Stimulated activated CD4-positive, alpha-beta T cell treated with anti-CD3 and anti-CD28 coated beads, Interleukin-1b, Interleukin-23, amount 100 ng/mL, for 24 hours (primary cell): Measurements from ENCODE around the gene SLC17A2.
"Not testable (repeated sequence)": the region's sequence is repeated elsewhere in the genome, so short reads cannot be mapped to it uniquely, and the experiment has no call there.

Source experiments
- DNase-seq, 4 experiments: peaks; one replicate each; pipeline ENCODE4 v3.0.0-alpha.2; 2020; ENCODE audit warnings: low read depth in 4 of 4, low spot score in 1 of 4

Gene SLC17A2

DNA sequence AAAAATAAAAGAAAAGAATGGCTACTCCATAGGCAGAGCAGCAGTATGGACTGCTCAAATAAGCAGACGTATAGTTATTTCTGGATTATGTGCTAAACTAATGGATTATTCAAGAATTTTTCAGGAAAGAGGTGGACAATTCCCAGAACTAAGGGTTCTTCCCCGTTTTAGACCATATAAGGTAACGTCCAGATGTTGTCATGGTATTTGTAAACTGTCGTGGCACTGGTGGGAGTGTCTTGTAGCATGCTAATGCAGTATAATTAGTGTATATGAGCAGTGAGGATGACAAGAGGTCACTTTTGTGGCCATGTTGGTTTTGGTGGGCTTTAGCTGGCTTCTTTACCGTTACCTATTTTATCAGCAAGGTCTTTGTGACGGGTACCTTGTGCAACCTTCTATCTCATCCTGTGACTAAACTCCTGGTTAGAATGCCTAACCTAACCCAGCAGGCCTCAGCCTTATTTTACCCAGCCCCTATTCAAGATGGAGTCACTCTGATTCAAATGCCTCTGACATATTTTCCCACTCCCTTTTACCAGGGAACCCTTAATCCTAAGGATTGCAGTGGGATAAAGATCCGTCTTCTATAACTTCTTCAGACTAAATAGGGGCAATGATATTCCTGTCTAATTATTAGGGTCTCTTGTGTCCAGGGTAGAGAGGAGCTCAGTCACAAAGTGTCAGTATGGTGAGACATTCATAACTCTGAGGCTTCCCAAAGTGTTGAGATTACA lies 21.0 kb upstream of the SLC17A2 start:
- no peak for DNase-seq

GRCh38 chr6:25950297-25950696 lies 19.8 kb upstream of the SLC17A2 start:
- DNase-seq, result no peak

DNA sequence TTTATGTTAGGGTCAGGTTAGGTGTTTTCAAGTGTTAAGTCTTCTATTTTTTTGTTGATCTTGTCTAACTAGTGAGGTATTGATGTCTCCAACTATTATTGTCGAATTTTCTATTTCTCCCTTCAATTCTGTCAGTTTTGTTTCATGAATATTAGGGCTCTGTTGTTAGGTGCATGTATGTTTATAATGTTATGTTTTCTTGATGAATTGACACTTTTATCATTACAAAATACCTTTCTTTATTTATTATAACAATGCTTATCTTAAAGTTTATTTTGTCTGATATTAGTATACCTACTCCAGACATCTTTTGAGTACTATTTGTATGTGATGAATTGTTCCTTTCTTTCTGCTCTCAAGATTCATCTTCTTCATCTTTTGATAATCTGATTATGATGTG lies 19.2 kb upstream of the SLC17A2 start:
- DNase-seq, result no peak

GRCh38 chr6:25947492-25947891 lies 17.0 kb upstream of the SLC17A2 start:
- not testable (repeated sequence) for DNase-seq

- no peak for DNase-seq
Observed at GRCh38 chr6:25946631-25947030, 16.1 kb upstream of the SLC17A2 start.

DNA sequence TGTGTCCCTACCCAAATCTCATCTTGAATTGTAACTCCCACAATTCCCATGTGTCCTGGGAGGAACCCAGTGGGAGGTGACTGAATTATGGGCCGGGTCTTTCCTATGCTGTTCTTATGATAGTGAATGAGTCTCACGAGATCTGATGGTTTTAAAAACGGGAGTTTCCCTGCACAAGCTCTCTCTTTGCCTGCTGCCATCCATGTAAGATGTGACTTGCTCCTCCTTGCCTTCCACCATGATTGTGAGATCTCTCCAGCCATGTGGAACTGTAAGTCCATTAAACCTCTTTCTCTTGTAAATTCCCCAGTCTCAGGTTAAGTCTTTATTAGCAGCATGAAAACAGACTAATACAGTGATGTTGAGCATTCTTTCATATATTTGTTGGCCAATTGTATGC lies 15.2 kb upstream of the SLC17A2 start:
- DNase-seq, result not testable (repeated sequence)

- no peak for DNase-seq
Observed at GRCh38 chr6:25944688-25945574, 14.4 kb upstream of the SLC17A2 start.

DNA sequence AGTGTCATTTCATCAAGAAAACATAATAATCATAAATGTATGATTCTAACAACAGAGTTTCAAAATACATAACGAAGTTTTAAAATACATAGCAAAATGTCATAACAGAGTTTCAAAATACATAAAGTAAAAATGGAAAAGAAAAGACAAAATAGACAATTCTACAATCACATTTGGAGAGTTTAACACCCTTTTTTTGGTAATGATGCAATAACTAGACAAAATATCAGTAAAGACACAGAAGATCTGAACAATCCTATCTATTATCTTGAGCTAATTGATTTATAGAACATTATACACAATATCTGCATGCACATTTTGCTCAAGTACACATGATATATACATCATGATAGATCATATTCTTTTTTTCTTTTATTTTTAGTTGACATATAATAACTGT lies 13.4 kb upstream of the SLC17A2 start:
- no peak for DNase-seq

- no peak for DNase-seq
Observed at GRCh38 chr6:25942561-25943147, 12.2 kb upstream of the SLC17A2 start.

GRCh38 chr6:25939593-25939992 lies 9.1 kb upstream of the SLC17A2 start:
- no peak for DNase-seq

GRCh38 chr6:25935953-25936352 lies 5.5 kb upstream of the SLC17A2 start:
- no peak for DNase-seq

DNA sequence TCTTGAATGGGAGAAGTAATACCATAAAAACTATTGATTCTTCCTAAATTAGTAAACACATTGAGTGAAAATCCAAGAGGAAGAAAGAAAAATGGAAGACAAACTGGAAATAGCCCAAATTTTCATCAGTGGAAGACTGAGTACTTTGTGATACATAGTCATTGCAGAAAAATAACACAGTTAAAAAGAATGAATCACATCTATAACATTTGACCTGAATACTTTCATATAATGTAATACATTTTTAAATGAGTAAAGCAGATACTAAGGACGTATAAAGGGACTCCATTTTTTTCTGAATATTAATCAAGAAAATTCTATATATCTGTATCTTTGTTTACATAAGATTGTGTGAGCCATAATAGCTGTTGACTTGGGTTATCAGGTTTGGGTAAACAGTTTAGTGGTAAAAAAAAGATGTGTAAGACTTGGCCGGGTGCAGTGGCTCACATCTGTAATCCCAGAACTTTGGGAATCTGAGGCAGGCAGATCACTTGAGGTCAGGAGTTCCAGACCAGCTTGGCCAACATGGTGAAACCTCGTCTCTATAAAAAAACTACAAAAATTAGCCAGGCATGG lies 4.3 kb upstream of the SLC17A2 start:
- DNase-seq, result no peak

DNA sequence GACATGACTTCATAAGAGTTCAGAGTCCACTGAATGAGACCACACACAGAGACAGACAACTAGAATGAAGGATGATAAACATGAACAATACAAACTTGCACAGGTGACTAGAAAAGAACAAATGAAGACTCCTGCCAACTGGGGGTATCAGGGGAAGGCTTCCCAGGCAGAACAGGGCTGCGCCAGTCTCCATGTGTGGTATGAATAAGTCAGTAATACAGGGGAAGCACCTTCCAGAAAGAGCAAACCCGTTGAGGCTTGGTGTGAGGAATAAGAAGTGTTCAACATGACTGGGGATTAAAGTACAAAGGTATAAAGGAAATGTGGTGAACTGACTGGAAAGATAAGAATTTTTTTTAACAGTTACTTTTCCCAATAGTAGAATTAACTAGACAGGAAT lies 3.7 kb upstream of the SLC17A2 start:
- DNase-seq, result no peak

DNA sequence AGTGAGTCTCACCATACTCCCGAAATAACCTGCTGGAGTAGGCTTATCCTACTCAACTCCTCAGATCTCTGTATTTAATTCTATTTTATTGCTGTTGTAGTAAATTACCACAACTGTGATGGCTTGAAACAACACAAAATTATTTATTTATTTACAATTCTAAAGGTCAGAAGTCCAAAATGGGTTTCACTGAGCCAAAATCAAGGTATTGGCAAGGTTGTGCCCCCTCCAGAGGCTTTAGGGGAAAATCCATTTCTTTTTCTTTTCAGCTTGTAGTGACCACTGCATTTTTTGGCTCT lies 869 bp upstream of the SLC17A2 start:
- no peak for DNase-seq

DNA sequence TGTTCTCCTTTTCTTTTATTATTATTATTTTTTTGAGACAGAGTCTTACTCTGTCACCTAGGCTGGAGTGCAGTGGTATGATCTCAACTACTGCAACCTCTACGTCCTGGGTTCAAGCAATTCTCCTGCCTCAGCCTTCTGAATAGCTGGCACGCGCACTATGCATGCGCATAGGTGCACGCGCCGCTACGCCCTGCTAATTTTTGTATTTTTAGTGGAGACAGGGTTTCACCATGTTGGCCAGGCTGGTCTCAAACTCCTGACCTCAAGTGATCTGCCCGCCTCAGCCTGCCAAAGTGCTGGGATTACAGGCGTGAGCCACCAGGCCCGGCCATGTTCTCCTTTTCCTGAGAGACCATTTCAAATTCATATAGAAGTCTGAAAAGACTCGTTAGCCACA lies 706 bp downstream of the SLC17A2 start:
- DNase-seq, result not testable (repeated sequence)

DNA sequence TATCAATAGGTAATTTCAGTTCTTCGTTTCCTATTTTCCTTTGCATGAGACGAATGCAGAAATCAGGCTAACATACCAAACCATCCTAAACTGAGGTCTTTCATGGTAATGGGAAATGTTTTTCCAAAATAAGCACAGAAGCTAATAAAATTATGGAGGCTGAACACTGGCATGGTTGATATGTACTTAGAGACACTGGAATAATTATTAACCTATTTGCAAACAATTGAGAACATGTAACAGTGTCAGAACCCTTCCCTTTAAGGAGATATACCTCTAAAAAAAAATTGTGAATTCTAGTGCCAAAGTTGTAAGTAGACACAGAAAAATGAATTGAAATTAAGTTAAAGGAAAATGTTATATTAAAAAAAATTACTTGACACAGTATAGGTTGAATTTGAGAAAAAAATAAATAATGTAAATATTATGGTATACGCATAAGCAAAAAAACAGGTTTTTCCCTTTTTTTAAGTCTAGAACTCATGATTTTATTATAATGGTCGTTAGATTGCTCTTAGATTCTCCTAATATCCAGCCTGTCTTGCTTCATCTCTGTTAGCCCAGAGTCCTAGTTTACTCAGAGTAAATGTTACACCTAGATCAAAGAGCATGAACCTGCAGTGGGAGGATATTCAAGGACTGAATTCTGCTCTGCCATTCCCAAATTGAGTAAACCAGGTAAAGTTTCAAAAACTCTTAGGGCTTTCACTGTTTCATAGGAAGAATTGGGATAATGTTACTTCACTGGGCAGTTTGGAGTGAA lies 1.7 kb downstream of the SLC17A2 start:
- no peak for DNase-seq

- DNase-seq, result no peak
Observed at GRCh38 chr6:25927756-25928216, 2.7 kb downstream of the SLC17A2 start.

- DNase-seq, result no peak
Observed at GRCh38 chr6:25927178-25927577, 3.3 kb downstream of the SLC17A2 start.

DNA sequence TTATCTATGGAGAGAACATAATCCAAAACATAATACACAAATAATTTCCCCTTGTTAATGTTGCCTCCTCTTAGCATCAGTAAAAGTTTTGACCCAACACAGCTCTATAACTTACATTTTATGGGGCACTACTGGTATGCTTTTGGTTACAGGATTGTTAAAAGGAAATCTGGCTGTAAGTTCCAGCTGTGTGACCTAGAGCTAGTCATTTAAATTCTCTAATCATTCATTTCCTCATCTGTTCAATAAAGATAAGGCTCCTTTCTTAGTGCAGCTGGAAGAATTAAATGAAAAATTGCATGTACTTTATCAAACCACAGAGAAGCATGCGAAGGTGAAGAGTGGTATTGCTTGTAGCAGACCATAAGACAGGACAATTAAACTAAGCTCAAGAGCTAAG lies 4.6 kb downstream of the SLC17A2 start:
- no peak for DNase-seq

GRCh38 chr6:25922301-25922700 lies 8.2 kb downstream of the SLC17A2 start:
- DNase-seq, result no peak
